GM18870 (cell line): ENCODE data around the gene CHN2.

Experiments used
- ATAC-seq: cut with Tn5 transposase; IDR thresholded peaks from one replicate; pipeline ENCODE4 v1.9.1; 2021; ENCODE audit warnings: moderate library complexity; ENCODE audit not compliant: unreplicated experiment

CHN2 gene

DNA sequence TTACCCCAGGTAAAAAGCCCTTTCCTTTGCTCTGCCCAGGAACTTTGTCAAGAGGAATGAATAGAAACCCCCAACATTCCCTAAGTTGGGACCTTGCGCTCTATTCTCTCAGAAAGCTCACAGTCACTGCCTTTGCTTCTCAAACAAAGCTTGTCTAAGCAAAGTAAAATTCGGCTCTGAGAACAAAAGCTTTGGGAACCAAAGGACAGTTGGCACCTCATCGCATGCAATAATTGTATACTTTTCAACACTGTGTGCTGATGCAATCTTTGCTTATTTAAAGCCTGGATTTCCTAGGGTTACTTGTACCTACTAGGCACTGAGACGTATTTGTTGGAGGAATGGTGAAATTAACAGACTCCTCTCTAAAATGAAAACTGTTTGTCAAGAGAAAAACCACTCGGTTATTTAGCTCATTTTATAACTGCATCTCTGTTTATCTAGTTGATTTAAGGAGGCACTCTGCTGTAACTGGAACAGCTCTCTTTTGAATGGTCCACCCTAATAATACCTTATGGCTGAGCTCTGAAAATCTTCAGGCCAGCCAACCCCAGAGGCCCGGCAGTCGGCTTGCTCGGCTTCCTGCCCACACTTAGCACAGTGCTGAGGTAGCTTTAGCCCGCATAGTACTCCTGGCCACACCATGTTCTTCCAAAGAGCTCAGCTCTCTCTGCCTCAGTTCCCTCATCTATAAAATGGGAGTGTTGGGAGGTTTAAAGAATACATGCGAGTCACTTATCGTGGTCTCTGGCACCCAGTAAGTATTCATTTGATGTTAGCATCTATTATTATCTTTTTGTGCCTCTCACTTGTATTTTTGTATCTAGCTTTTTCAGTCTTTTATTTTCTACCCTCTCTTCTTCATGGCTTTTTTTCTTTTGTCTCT, 288.9 kb downstream of the CHN2 start:
- no peak for ATAC-seq

- no peak for ATAC-seq
Observed at GRCh38 chr7:29484280-29484679, 289.7 kb downstream of the CHN2 start.

DNA sequence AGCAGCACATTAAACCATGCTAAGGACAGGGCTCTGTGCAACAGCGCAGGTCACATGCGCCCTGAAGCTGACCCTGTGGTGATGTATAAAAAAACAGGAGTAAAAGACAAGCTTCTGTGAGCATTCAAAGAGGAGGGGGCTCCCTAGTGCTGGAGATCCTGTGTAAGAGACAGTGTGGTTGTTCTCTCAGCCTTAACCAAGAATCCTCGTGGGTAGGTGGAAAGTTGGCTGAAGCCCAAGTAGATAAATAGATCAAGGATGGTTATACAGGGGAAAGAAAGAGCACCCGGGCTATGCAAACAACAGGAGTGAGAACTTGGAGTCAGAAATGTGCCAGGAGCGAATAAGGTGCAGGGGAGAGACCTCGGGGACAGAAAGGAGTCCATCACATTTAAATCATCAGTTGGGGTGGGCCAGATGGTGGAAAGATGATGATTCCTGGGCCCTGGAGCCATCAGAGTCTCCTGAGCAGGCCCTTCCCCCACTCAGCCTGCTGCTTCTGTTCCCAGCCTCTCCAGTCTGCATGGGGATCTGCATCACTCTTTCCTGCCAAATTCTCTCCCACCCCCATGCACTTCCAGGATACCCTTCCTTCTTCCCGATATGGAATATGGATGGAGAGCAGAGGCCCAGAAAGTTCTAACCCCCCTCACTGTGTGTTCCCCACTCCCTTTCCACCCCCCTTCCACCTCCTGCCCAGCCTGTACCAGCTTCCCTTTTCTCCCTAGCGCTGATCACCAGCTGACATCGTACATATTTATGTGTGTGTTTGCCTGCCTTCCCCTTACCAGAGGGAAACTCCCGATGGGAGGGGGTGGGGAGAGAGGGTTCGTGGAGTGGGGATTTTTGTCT, 291.0 kb downstream of the CHN2 start:
- ATAC-seq, result no peak

- no peak for ATAC-seq
Observed at GRCh38 chr7:29486191-29486700, 291.7 kb downstream of the CHN2 start.

- ATAC-seq, result no peak
Observed at GRCh38 chr7:29487424-29487823, 292.8 kb downstream of the CHN2 start.

DNA sequence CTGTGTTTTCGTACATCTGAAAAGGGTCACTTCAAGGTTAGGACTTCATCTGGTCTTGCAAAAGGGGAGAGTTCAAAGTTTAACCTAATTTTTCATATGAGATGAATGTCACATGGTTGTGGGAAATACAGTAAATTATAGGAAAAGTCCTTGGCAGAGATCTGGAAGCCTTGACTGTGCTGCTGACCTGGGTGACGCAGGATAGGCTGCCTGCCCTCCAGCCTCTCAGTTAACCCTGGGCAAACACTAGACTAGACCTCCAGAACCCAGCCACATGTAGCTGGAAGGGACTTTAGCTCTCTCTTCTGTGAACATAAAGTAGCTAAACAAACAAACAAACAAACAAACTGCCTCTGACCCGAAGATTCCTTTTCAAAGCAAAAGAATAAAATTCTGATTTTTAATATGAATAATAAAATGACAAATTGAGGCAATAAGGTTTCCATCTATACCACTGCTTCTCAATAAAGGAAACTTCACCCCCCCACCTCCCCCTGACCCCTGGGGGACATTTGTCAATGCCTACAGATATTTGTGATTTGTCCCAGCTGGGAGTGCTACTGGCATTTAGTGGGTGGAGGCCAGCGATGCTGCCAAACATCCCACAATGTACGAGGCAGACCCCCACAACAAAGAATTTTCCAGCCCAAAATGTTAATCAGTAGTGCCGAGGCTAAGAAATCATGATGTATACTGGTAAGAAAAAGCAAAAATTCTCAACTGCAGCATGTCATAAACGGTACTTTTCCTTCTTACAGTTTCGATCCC, 293.8 kb downstream of the CHN2 start:
- ATAC-seq, result no peak

GRCh38 chr7:29488977-29489376, 294.4 kb downstream of the CHN2 start:
- ATAC-seq, result no peak

- no peak for ATAC-seq
Observed at GRCh38 chr7:29490094-29490607, 295.6 kb downstream of the CHN2 start.

DNA sequence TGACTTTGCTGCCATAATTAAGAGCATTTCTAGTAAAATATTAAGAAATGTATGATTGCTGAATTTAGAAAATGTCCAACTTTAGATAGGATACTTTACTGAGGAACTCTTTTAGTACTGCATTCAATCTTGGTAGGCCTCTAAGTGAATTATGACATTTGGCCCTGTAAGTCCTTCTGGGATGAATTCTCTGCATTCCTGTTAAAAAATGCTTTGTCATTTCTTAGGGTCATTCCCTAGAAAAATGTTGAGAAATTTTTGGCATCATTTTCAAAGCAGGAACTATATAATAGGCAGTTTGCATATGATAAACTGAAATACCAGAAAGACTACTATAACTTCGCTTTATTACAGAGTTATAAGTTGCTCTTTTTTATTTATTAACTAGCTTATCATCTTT, 299.8 kb downstream of the CHN2 start:
- no peak for ATAC-seq

GRCh38 chr7:29495653-29496052, 301.1 kb downstream of the CHN2 start:
- ATAC-seq, result no peak

DNA sequence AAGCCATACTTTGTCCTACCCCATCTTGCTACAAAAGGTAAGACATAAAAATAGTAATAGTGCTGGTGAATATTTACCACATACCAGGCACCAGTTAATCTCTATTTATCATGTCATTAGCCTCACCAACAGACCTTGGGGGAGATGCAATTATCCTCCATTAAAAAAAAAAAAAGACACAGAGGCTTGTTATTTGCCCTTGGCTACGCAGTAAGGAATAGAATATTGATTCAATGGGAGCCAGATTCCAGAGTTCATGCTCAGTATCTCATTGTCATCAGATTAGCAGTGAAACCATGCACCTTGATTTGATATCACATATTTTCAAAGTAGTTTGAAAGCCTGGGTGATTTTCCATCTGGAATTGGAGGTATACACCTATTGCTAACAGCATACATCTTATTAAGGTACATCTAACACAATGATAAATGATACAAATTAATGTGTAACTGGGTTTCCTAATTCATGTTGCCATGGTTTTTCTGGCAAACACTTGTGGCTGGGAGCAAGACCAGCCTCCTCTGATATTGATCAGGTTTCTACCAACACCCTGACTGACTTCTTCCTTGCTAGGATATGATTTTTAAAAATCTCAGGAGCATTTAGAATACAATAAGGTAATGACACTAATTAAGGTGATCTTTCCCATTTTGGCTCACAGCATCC, 301.9 kb downstream of the CHN2 start:
- no peak for ATAC-seq

- no peak for ATAC-seq
Observed at GRCh38 chr7:29499932-29500331, 305.4 kb downstream of the CHN2 start.

DNA sequence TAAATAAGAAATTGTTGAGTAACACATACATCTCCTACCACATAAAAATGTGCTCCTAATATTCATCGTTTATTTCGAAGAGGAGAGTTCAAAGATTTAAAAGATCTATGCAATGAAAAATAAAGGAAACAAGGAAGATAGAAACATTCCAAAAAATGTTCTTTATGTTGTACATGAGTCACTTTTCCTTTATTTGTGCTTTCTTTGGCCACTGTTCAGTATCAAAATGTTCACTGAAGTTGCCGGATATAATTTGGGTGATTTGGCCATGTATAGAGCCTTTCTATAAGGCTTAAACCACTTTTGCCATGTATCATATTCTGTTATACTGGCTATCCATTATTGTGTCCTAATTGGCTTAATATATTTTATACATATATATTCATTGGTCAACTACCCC, 306.1 kb downstream of the CHN2 start:
- ATAC-seq, result no peak

DNA sequence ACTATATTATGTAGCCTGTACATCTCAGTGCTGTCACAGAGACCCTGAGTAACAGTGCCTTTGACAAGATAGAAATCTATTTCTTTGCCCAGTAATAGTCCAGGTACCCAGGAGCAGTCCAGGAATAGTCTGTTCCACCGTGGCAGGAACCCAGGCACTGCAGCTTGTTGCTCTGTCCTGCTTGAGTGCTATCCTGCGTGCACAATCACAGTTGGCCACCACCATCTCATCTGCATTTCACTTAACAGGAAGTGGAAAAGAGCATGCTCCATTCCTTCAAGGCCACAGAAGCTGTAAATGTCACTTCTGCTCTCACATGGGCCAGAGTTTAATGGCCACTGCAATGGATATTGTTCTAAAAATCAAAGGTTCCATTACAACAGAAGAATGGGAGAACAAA, 307.6 kb downstream of the CHN2 start:
- ATAC-seq, result no peak

DNA sequence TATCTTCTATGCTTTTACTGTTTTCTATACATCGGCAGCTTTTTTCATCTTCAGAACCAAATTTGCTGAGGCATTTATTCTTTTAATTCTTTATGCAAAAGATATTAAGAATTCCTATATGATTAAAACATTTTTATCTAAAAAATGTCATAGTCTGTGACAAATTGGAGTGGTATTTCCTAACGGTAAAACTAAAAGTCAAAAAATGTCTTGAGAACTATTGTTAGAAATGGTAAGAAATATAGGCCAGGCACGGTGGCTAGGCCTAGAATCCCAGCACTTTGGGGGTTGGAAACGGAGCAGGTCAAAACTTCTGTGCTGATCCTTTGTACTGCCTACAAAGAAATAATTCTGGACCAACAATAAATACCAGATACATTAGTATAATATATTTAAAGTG, 311.4 kb downstream of the CHN2 start:
- ATAC-seq, result no peak

DNA sequence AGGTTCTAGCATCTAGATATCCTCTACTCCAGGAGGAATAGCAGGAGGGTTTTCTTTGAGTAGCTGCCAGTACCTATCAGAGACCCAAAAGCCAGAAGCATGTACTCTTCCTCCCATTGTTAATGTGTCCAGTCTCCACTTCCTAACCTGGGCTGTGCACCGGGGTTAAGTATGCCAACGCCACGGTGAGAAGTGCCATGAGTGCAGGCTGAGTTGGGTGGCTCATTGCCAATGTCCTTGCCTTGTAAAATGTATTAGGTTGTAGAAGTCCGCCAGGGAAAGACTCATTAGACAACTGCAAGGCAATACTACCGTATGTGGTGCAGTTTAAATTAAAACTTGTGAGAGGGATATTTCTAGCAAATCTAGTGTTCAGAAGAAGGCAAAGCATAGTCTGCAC, 314.0 kb downstream of the CHN2 start:
- no peak for ATAC-seq

GRCh38 chr7:29510028-29510427, 315.5 kb downstream of the CHN2 start:
- ATAC-seq, result no peak

GRCh38 chr7:29511337-29511736, 316.8 kb downstream of the CHN2 start:
- no peak for ATAC-seq

- no peak for ATAC-seq
Observed at GRCh38 chr7:29511851-29512250, 317.3 kb downstream of the CHN2 start.

DNA sequence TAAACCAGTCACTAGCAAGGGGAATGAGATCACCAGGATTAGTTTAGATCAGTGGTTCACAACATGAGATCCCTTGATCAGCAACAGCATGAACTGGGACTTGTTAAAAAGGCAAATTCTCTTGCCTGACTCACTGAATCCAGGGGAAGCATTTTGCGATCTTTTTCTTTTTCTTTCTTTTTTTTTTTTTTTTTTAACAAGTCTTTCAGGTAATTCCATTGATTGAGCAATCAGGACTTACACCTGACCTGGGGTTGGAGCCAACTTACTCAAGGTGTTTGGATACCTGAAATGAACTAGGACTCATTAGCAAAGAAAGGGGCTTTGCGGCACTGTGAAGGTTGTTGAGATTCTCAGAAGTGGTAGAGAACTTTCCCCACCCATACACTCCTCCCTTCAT, 321.9 kb downstream of the CHN2 start:
- no peak for ATAC-seq
